Measurements from ENCODE around the gene EMCN. TPM values are rescaled to one million over a fixed set of nuclear protein-coding genes. Genes with fewer than 3 reads are reported as not detected.

The EMCN gene
- total and polyA plus RNA-seq, 2 of the 8 experiments (the other 6 are each of a cell fraction or from before 2014, with no cell fraction given) = not detected

- no peak for DNase-seq (ENCODE audit: low read depth in 1 of 2, low spot score in 2 of 2)
Observed at GRCh38 chr4:100486496-100486895, 31.3 kb downstream of the EMCN start.

More at GRCh38 chr4:100486496-100486895, 31.3 kb downstream of the EMCN start:
- Histone ChIP-seq H3K4me2 (ENCODE audit: insufficient read depth in 1 of 2, low read depth in 2 of 2, low read length in 2 of 2) (no peak overlapping the region), H4K5ac (ENCODE audit: insufficient read length, low read depth, low read length) (no peak overlapping the region), H2BK15ac (ENCODE audit: low read length) (no peak overlapping the region), H4K91ac (replicated peaks; ENCODE audit: insufficient read length, low read length) (no peak overlapping the region), H3K14ac (ENCODE audit: insufficient read length) (no peak overlapping the region), H3K27me3 (replicated peaks in 1 of 4; ENCODE audit: control insufficient read depth in 3 of 4, extremely low read depth in 1 of 4, insufficient read depth in 3 of 4, low read length in 3 of 4) (no peaks in the 10 kb centered on the region), H3K27ac (ENCODE audit: low read depth, low read length) (no peak overlapping the region), H3K4me1 (replicated peaks in 1 of 4; ENCODE audit: control insufficient read depth in 3 of 4, insufficient read depth in 4 of 4, low read length in 3 of 4) (no peaks in the 10 kb centered on the region), H3K23ac (ENCODE audit: insufficient read length) (no peak overlapping the region), H2BK5ac (ENCODE audit: low read depth, low read length) (no peak overlapping the region), H4K8ac (ENCODE audit: extremely low read depth, insufficient read depth, low read length) (no peak overlapping the region), H3K79me1 (ENCODE audit: low read depth, low read length) (no peaks in the 10 kb centered on the region), H2AFZ (ENCODE audit: low read length) (no peak overlapping the region), H3K4ac (replicated peaks; ENCODE audit: insufficient read length, low read depth, low read length) (no peak overlapping the region), H3K9ac (replicated peaks in 1 of 4; ENCODE audit: extremely low read depth in 1 of 4, low read depth in 3 of 4, low read length in 3 of 4) (no peak overlapping the region), H3K56ac (replicated peaks; ENCODE audit: insufficient read length, low read depth, low read length) (no peak overlapping the region), H2BK120ac (replicated peaks; ENCODE audit: low read depth, low read length) (no peak overlapping the region), H2BK20ac (ENCODE audit: low read length) (no peak overlapping the region), H3K23me2 (ENCODE audit: low read depth, low read length) (no peaks in the 10 kb centered on the region), H3K9me3 (ENCODE audit: insufficient read depth in 2 of 2, low read depth in 1 of 2, low read length in 1 of 2) (no peaks in the 10 kb centered on the region), H3K36me3 (ENCODE audit: control insufficient read depth in 2 of 4, insufficient read depth in 4 of 4, low read length in 3 of 4) (no peaks in the 10 kb centered on the region), H2BK12ac (ENCODE audit: low read depth, low read length) (no peak overlapping the region), H3K18ac (ENCODE audit: extremely low read depth, low read length) (no peak overlapping the region), H2AK5ac (ENCODE audit: low read depth, low read length) (no peak overlapping the region), H4K20me1 (replicated peaks in 1 of 2; ENCODE audit: control insufficient read depth in 1 of 2, insufficient read depth in 2 of 2, low read length in 2 of 2) (no peaks in the 10 kb centered on the region), H3K4me3 (ENCODE audit: extremely low read depth in 1 of 4, insufficient read depth in 2 of 4, low read depth in 3 of 4, low read length in 4 of 4) (no peak overlapping the region), H3K79me2 (ENCODE audit: control insufficient read depth in 1 of 2, insufficient read depth in 2 of 2, low read length in 2 of 2) (no peaks in the 10 kb centered on the region)
- FAIRE-seq = no peak
- CTCF ChIA-PET (ENCODE audit: partially characterized antibody) = interaction anchor here (0.6 kb wide), 1 partner anchor 393 kb away, joined by 3 read pairs; no protein-coding TSS in a partner anchor
- 84% methylated on average over 3 of the region's 3 CpGs; no CpG with 5 or more reads in 1 of the 2 experiments for WGBS, 2 experiments (ENCODE audit: extremely low coverage in 1 of 2, insufficient coverage in 1 of 2, insufficient read length in 1 of 2, insufficient replicate concordance in 2 of 2, low coverage in 1 of 2, low lambda C conversion rate in 2 of 2, missing lambda C conversion rate in 1 of 2)
- POLR2A ChIA-PET (ENCODE audit: partially characterized antibody) = no interaction called here
- TF ChIP-seq CBX5 (IDR thresholded peaks at IDR 0.05; ENCODE audit: low read depth, low read length) (no peak), POLR2AphosphoS5 (IDR thresholded peaks at IDR 0.05; ENCODE audit: low read depth, low read length) (no peak), CEBPB (IDR thresholded peaks at IDR 0.05; ENCODE audit: low read depth, low read length) (no peak), EGR1 (IDR thresholded peaks at IDR 0.05; ENCODE audit: borderline replicate concordance, low read depth, low read length) (no peak), MAX (IDR thresholded peaks at IDR 0.05) (no peak), CHD2 (IDR thresholded peaks at IDR 0.05; ENCODE audit: low read length) (no peak), GTF2F1 (IDR thresholded peaks at IDR 0.05; ENCODE audit: borderline replicate concordance, low read depth, low read length) (no peak), POU5F1 (IDR thresholded peaks at IDR 0.05; ENCODE audit: low read depth, low read length) (no peak), SP4 (IDR thresholded peaks at IDR 0.05; ENCODE audit: low read length) (no peak), SP2 (IDR thresholded peaks at IDR 0.05; ENCODE audit: low read length) (no peak), TCF12 (IDR thresholded peaks at IDR 0.05; ENCODE audit: low read depth, low read length) (no peak), KDM1A (IDR thresholded peaks at IDR 0.05; ENCODE audit: borderline replicate concordance, low read length) (no peak), ZNF274 (IDR thresholded peaks at IDR 0.05; ENCODE audit: borderline replicate concordance, extremely low read depth, low read length) (no peak), BACH1 (IDR thresholded peaks at IDR 0.05; ENCODE audit: low read length) (no peak)
